ENCODE results near the gene ABLIM2. TPM values are rescaled to one million over a fixed set of nuclear protein-coding genes. Genes with fewer than 3 reads are reported as not detected.

The ABLIM2 gene
- total RNA-seq, 4 donors from 2014 or later, result 10.6 to 31.7 (median 20.3) TPM

DNA sequence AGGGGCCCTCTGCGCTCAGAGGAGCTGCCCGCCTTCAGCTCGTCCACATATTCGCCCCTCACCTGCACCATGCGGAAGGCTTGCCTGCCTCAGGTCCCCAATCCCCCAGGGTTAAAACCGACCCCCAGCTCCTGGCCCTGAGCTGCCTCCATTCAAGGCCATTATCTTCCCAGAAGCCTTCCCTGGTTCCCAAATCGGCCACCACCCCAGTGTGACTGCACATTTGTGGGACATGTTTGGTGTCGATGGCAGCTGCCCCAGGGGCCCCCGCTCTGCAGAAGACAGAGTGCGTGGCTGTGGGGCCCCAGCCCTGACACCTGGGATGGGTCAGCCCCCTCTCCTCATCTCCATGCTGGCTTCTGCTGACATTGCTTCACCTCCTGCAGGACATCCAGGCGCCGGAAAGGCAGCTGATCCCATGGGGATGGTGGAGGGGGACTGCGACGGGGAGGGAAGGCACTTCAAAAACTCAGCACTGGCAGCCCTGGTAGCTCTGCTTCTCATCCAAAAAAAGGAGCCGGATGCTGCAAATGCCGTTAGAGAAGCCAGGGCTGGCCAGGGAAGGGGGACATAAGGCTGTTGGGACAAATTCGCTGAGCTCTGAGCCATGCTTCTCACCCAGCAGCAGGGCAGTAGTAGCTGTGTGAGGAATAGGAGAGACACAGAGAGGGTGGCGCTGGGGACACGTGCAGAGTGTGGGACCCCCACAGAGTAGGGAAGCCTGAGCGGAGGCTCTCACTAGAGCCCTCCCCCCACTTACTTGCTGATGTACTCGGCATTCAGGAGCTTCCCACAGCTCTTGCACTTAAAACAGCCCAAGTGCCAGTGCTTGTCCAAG is 78.5 kb downstream of the ABLIM2 start:
- H3K4me3 ChIP-seq (ENCODE audit: low read depth, poor library complexity, severe bottlenecking), result no peak overlapping the region

DNA sequence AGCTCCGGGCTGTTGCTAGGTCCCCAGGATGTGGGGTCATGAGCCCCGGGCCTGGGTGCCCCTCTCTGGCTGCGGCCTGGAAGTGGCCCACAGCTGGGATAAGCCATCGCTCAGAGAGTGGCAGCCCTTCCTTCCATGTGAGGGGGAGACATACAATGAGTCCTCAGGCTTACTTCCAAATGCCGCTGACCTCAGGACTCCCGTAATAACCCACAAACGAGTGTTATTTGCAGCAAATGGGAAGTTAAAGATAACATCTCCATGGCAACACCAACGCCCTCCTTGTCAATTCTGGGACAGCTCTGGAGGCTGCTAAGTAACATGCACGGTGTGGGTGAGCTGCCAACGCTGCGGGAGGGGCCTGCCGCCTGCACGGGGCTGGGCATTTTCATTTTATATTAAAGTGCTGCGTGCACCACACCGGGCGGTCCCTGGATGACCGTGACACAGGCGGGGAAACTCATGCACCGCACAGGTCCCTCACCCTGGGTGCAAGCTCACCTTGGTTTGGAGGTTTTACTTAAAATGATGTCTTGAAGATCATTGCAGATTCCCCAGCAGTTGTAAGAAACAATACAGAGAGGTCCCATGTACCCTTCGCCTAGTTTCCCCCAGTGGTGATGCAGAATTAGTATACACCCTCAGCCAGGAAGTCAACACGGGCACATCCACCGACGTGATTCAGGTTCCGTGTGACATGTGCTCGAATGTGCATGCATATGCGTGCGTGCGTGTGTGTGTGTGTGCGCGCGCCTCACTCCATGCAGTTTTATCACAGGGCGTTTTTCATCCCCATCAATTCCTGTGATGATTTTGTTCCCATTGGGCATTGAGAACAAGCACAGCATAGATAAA is 79.4 kb downstream of the ABLIM2 start:
- H3K4me3 ChIP-seq (ENCODE audit: low read depth, poor library complexity, severe bottlenecking), result no peak overlapping the region
- DNase-seq (ENCODE audit: low spot score in 2 of 2), result no peak
- intact Hi-C loops (cut with DNase I; ENCODE audit: low total_unique reads), result no loop called here
- TF ChIP-seq, protein P1, sequence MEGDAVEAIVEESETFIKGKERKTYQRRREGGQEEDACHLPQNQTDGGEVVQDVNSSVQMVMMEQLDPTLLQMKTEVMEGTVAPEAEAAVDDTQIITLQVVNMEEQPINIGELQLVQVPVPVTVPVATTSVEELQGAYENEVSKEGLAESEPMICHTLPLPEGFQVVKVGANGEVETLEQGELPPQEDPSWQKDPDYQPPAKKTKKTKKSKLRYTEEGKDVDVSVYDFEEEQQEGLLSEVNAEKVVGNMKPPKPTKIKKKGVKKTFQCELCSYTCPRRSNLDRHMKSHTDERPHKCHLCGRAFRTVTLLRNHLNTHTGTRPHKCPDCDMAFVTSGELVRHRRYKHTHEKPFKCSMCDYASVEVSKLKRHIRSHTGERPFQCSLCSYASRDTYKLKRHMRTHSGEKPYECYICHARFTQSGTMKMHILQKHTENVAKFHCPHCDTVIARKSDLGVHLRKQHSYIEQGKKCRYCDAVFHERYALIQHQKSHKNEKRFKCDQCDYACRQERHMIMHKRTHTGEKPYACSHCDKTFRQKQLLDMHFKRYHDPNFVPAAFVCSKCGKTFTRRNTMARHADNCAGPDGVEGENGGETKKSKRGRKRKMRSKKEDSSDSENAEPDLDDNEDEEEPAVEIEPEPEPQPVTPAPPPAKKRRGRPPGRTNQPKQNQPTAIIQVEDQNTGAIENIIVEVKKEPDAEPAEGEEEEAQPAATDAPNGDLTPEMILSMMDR (IDR thresholded peaks at IDR 0.05), result no peak
- WGBS, 2 donors, result 55 to 60% methylated on average over 23 to 32 of the region's 32 CpGs

More for the DNA sequence above, 78.5 kb downstream of the ABLIM2 start:
- intact Hi-C loops (cut with DNase I; ENCODE audit: low total_unique reads), result no loop called here
- 62 to 71% methylated on average over 21 of the region's 21 CpGs for WGBS, 2 donors
- TF ChIP-seq, protein P1 (IDR thresholded peaks at IDR 0.05), result no peak
- TF ChIP-seq POLR2A (IDR thresholded peaks at IDR 0.05), result no peak
- DNase-seq (ENCODE audit: low spot score in 2 of 2), result no peak

DNA sequence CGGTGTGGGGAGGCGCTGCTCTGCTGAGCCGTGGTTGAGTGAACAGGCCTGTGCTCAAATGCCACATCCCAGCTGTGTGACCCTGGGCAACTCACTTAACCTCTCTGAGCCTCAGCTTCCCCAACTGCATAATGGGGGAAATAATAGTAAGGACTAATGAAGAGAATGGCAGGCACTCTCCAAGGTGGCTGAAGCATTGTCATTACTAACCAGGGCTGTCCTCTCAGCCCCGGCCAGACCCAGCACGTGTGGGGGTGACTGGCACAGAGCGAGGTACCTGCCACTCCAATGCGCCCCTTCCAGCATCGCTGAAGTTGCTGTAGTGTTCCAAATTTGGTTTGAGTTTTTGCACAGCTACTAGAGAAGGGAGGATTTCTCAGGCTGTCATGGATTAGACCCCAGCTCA is 80.0 kb downstream of the ABLIM2 start:
- H3K4me3 ChIP-seq (ENCODE audit: low read depth, poor library complexity, severe bottlenecking), result no peak overlapping the region
- DNase-seq (ENCODE audit: low spot score in 2 of 2), result no peak
- intact Hi-C loops (cut with DNase I; ENCODE audit: low total_unique reads), result no loop called here
- TF ChIP-seq, protein P1 (IDR thresholded peaks at IDR 0.05), result no peak
- no peak for TF ChIP-seq POLR2A (IDR thresholded peaks at IDR 0.05)
- 83 to 90% methylated on average over 8 of the region's 8 CpGs for WGBS, 2 donors

DNA sequence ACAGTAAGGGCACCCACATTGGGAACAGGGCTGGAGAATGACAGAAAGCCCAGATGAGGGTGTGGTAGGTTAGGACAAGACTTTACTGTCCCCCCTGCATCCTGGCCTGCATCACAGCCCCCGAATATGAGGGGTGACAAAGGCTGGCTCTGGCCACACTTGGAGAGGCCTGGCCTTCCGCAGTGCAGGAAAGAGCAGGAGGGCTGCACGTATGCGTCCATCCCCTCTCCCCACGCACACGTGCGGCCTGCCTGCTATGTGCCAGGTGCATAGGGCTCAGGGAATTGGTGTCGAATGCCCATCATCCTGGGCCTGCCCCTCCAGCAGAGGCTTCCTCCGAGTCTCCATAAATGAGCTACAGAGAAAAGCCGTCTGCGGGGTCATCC is 80.5 kb downstream of the ABLIM2 start:
- no peak overlapping the region for H3K4me3 ChIP-seq (ENCODE audit: low read depth, poor library complexity, severe bottlenecking)
- no peak for DNase-seq (ENCODE audit: low spot score in 2 of 2)
- intact Hi-C loops (cut with DNase I; ENCODE audit: low total_unique reads), result no loop called here
- 90 to 93% methylated on average over 11 of the region's 11 CpGs for WGBS, 2 donors
- TF ChIP-seq POLR2A (IDR thresholded peaks at IDR 0.05), result no peak
- TF ChIP-seq, protein P1 (IDR thresholded peaks at IDR 0.05), result no peak

DNA sequence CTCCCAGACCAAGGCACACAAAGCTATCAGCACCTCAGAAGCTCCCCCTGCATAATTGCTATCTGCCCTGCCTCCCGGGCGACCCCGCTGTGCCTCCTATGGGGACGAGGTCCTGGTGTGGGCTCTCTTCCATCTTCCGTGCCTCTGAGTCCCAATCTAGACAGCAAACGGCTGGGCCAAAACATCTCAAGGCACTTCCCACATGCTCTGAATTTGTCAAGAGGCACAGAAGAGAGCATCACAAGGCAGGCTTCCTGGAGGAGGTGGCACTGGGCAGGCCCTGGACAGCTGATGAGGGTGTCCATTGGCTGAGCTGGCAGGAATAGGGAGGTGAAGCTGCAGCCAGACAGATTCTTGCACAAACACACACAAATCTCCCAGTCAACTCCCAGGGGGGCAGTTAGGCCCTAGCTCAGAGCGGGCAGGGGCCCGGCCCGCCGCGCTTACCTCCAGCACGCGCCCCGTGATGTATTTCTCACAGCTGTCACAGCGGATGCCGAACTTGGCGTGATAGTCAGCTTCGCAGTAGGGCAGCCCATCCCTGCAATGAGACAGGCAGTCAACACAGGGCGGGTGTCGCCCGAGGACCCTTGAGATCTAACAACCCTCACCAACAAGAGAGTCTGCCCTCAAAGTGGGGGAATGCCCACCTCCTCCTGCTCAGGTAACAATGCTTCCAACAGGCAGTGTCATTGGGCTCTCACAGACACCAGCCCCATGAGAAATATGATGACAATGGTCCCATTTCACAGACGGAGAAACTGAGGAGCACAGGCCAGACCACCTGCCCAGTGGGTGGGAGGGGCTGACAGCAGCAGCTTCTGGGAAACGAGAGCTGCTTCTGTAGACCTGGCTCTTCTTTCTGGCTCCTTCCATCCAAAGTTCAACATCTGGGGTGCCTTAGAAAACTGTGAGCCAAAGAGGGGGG is 81.2 kb downstream of the ABLIM2 start:
- intact Hi-C loops (cut with DNase I; ENCODE audit: low total_unique reads), result no loop called here

More for the DNA sequence above, 81.2 kb downstream of the ABLIM2 start:
- no peak overlapping the region for H3K4me3 ChIP-seq (ENCODE audit: low read depth, poor library complexity, severe bottlenecking)
- DNase-seq (ENCODE audit: low spot score in 2 of 2), result no peak
- TF ChIP-seq POLR2A (IDR thresholded peaks at IDR 0.05), result no peak
- TF ChIP-seq, protein P1 (IDR thresholded peaks at IDR 0.05), result no peak
- 89 to 90% methylated on average over 20 to 23 of the region's 23 CpGs for WGBS, 2 donors

Measured in lower leg skin (tissue), 4 donors.